ENCODE results near the gene CFAP161. TPM values are rescaled to one million over a fixed set of nuclear protein-coding genes. Genes with fewer than 3 reads are reported as not detected.
A peak's percentile ranks its signal among the peaks of the same experiment; 100 is the strongest.

The CFAP161 gene
- polyA plus RNA-seq, 1 of the 3 experiments (the other 2 are of a cell fraction): 0.03 TPM

DNA sequence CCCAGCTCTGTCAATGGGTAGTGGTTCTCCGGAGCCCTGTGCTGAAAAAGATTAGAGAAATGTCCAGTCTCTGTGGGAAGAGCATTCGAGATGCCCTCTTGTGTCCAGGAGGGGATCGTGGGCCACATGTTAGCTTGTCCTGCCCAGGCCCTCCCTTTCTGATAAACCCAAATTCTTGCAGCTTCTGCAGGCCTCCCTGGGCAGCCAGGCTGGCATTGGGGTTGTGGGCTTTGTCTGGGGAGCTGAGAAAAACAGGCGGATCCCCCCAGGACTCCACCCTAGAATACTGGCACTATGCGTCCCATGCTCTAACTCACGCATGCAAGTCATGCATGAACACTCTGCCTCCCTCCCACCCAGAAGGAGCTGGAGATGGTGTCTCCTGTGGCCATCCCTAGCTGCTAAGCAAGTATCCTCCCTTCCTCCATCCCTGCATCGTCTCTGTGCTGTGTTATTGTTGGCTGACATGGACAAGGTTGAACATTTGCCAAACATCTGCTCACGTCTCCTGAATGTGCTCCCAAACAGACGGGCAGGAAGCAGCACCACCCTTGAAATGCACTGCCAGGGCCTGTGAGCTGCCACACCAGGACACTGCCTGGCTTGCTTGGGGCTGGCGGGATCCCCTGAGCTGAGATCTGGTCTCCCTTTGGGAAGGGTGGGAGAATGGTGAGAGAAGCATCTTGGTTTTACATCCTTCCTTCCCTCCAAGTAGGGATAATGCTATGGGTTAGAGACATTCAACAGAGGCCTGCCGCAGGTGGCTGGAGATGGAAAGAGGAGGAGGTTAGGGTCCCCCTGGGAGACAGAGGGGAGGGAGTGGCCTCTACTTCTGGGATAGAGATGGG, 26.5 kb downstream of the CFAP161 start (continued):
- TF ChIP-seq SIN3A (IDR thresholded peaks at IDR 0.05; ENCODE audit: borderline replicate concordance, low read depth, low read length): no peak

DNA sequence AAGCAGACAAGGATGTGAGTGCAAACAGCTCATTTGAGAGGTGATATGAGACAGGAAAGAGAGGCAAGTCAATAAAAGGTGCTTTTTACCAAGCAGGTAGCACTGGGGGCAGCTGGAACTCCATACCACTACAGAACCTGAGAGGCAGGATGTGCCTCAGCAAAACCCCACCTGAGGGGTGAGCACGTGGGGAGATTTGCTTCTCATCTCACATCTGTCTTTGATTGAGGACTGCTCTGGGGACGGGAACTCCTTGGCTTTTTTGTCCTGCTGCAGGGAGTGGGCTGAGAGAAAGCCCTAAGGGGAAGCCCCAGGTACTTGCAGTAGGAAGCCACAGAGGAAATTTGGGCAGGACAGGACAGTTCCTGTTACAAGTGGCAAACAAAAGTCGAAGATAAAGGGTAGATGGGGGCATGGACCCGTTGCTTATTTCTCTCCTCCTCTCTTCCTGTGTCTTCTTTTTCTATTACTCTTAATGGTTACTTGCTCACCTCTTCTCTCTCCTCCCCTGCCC, 27.1 kb downstream of the CFAP161 start:
- Histone ChIP-seq H4K20me1 (ENCODE audit: insufficient read depth) (no peaks in the 10 kb centered on the region), H3K4me1 (ENCODE audit: control insufficient read depth in 1 of 2, insufficient read depth in 2 of 2, low read depth in 1 of 2, low read length in 1 of 2) (peaks cover 0 to 23% of the 10 kb centered on the region in 2 experiments; a peak in 2 of 4 replicates), H3K36me3 (replicated peaks in 1 of 2; ENCODE audit: control insufficient read depth in 1 of 2, insufficient read depth in 2 of 2, low read length in 1 of 2) (no peaks in the 10 kb centered on the region), H3K4me2 (no peak overlapping the region), H3K9ac (no peak overlapping the region), H2AFZ (ENCODE audit: low read depth) (no peak overlapping the region), H3K27me3 (ENCODE audit: insufficient read depth) (no peaks in the 10 kb centered on the region), H3K79me2 (ENCODE audit: insufficient read depth) (no peaks in the 10 kb centered on the region), H3F3A (replicated peaks; ENCODE audit: insufficient read depth) (no peaks in the 10 kb centered on the region), H3K4me3 (ENCODE audit: low read depth in 2 of 2, low read length in 1 of 2) (no peak overlapping the region), H3K9me3 (no peaks in the 10 kb centered on the region), H3K9me2 (no peaks in the 10 kb centered on the region), H3K27ac (ENCODE audit: low read depth in 2 of 2, low read length in 1 of 2) (peak overlapping the region in 1 of 2 experiments; percentile 92; a peak in 2 of 4 replicates)
- TF ChIP-seq TEAD4 (IDR thresholded peaks at IDR 0.05; ENCODE audit: borderline replicate concordance, insufficient read depth) (no peak), EZH2phosphoT487 (IDR thresholded peaks at IDR 0.05; ENCODE audit: borderline replicate concordance, low read depth) (no peak), EP300 (IDR thresholded peaks at IDR 0.05; ENCODE audit: borderline replicate concordance in 1 of 2, low read depth in 1 of 2, low read length in 1 of 2) (no peak), GATA2 (CRISPR knock-in tag; IDR thresholded peaks at IDR 0.05) (no peak), RFX5 (IDR thresholded peaks at IDR 0.05; ENCODE audit: low read length) (no peak), FOSL2 (IDR thresholded peaks at IDR 0.05; ENCODE audit: borderline replicate concordance, low read depth) (no peak), JUND (IDR thresholded peaks at IDR 0.05) (no peak), MEF2A (IDR thresholded peaks at IDR 0.05; ENCODE audit: borderline replicate concordance, low read depth) (no peak), SIN3A (IDR thresholded peaks at IDR 0.05; ENCODE audit: borderline replicate concordance, low read depth, low read length) (no peak), RXRA (IDR thresholded peaks at IDR 0.05; ENCODE audit: borderline replicate concordance, low read depth) (no peak), FOXJ3 (CRISPR knock-in tag; IDR thresholded peaks at IDR 0.05) (no peak), NFIC (IDR thresholded peaks at IDR 0.05; ENCODE audit: borderline replicate concordance) (no peak), FOXM1 (IDR thresholded peaks at IDR 0.05; ENCODE audit: low read depth) (no peak), NRF1 (IDR thresholded peaks at IDR 0.05; ENCODE audit: low read depth, low read length) (no peak), YY1 (IDR thresholded peaks at IDR 0.05; ENCODE audit: low read depth) (no peak)
- TF ChIP-seq, protein P1, sequence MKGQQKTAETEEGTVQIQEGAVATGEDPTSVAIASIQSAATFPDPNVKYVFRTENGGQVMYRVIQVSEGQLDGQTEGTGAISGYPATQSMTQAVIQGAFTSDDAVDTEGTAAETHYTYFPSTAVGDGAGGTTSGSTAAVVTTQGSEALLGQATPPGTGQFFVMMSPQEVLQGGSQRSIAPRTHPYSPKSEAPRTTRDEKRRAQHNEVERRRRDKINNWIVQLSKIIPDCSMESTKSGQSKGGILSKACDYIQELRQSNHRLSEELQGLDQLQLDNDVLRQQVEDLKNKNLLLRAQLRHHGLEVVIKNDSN (IDR thresholded peaks at IDR 0.05; ENCODE audit: borderline replicate concordance, low read depth): no peak
- TF ChIP-seq, protein P2, sequence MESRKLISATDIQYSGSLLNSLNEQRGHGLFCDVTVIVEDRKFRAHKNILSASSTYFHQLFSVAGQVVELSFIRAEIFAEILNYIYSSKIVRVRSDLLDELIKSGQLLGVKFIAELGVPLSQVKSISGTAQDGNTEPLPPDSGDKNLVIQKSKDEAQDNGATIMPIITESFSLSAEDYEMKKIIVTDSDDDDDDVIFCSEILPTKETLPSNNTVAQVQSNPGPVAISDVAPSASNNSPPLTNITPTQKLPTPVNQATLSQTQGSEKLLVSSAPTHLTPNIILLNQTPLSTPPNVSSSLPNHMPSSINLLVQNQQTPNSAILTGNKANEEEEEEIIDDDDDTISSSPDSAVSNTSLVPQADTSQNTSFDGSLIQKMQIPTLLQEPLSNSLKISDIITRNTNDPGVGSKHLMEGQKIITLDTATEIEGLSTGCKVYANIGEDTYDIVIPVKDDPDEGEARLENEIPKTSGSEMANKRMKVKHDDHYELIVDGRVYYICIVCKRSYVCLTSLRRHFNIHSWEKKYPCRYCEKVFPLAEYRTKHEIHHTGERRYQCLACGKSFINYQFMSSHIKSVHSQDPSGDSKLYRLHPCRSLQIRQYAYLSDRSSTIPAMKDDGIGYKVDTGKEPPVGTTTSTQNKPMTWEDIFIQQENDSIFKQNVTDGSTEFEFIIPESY (IDR thresholded peaks at IDR 0.05; ENCODE audit: borderline replicate concordance, low read depth): no peak
- TF ChIP-seq, protein P3, sequence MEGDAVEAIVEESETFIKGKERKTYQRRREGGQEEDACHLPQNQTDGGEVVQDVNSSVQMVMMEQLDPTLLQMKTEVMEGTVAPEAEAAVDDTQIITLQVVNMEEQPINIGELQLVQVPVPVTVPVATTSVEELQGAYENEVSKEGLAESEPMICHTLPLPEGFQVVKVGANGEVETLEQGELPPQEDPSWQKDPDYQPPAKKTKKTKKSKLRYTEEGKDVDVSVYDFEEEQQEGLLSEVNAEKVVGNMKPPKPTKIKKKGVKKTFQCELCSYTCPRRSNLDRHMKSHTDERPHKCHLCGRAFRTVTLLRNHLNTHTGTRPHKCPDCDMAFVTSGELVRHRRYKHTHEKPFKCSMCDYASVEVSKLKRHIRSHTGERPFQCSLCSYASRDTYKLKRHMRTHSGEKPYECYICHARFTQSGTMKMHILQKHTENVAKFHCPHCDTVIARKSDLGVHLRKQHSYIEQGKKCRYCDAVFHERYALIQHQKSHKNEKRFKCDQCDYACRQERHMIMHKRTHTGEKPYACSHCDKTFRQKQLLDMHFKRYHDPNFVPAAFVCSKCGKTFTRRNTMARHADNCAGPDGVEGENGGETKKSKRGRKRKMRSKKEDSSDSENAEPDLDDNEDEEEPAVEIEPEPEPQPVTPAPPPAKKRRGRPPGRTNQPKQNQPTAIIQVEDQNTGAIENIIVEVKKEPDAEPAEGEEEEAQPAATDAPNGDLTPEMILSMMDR (IDR thresholded peaks at IDR 0.05): no peak
- no peak for DNase-seq
- WGBS (ENCODE audit: low lambda C conversion rate): 10% methylated on average over 4 of the region's 4 CpGs
- CTCF ChIA-PET: interaction anchor here (0.8 to 17.5 kb wide), 7 partner anchors 9 to 113 kb away, joined by 3 to 395 read pairs (median 3); no protein-coding TSS in a partner anchor
- POLR2A ChIA-PET: interaction anchor here (1.0 to 1.2 kb wide), 2 partner anchors 13 to 105 kb away, joined by 4 to 8 read pairs; no protein-coding TSS in a partner anchor

All from SK-N-SH (cell line).